Stimulated activated CD4-positive, alpha-beta T cell treated with anti-CD3 and anti-CD28 coated beads, Interleukin-12 subunit alpha, Interleukin-12 subunit beta, amount 100 ng/mL, for 48 hours (primary cell): Measurements from ENCODE around the gene TMEM168.
"Not testable (repeated sequence)": the region's sequence is repeated elsewhere in the genome, so short reads cannot be mapped to it uniquely, and the experiment has no call there.

ENCODE experiments used
- DNase-seq, 3 donors: peaks; one replicate each; pipeline ENCODE4 v3.0.0-alpha.2; 2020; ENCODE audit warnings: low read depth in 2 of 3, low spot score in 1 of 3

The TMEM168 gene

DNA sequence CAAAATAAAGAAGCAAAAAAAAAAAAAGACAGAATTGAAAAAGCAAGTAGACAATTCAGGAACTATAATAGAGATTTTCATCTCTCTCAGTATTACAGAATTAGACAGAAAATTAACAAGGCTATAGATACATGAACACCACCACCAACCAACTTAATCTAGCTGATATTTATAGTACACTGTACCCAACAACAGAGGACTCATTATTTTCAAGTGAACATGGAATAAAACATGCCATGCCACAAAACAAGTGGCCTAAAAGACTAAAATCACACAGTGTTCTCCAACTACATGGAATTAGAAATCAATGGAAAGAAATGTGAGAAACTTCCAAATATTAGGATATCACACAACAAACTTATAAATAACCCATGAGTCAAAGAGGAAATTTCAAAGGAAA, 9.1 kb downstream of the TMEM168 start:
- DNase-seq = no peak

DNA sequence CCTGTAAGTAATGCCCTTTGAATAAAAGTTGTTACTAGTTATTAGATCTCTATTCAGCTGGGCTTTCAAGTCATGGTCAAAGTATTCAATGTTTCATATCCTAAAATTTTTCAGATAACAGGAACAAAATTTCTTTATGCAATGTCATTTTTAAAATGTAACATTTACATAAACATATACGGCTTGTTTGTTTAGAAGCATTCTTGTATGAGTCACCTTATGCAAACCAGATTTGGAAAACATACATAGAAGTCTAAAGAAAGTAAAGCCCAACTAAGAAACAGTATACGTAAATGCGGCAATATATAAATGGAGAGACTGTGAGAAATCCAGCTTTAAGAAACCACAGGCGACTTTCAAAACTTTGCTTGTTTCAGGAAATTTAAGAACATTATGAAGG, 10.5 kb downstream of the TMEM168 start:
- DNase-seq = no peak

DNA sequence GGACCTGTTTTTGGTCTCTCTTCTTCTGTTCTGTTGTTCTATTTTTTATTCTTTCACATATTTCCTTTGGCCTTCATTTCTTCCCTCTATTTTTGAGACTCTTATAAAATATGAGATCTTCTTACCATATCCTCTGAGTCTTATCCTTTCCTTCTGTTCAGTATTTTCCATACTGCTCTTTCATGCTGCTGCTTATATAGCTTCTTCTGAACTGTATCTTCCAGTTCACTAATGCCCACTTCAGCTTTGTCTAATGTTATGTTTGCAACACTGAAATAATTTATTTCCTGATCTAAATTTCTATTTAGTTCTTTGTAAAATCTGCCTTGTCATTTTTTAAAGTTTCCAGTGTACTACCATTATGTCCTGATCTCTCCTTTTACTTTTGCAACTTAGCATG, 12.8 kb downstream of the TMEM168 start:
- DNase-seq = no peak

DNA sequence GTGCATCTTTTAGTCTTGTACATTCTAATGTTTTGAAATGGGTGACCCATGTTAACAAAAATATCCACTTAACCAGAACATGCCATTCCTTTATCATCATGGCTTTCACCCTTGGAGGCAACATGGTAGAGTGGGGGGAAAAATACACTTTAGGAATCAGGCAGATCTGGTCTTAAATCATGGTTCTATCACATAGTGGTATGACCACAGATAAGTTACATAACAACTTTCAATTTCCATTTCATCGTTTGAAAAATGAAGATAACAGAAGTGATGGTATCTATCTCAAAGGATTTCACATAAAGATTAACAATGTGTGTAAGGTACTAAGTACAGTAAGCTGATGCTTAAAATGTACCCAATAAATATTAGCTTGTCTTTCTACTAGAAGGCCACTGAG, 19.0 kb downstream of the TMEM168 start:
- DNase-seq = no peak

DNA sequence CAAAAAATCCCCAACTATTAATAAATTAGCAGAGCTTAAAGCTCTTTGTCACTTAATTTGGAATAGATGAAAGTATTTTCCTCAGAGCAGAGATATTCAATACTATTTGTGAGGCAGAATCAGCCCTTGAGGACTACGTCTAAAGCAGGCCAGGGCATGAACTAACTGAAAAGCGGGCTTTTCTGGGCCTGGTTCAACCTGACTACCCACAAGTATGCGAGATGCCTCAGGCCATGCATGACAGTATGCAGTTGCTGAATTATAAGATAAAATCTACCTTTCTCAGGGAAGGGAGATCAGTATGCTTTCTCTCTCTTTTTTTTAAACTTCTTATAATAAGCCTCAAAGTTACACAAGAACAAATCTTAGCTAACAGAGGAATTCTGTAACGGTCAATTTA, 20.1 kb downstream of the TMEM168 start:
- no peak for DNase-seq

DNA sequence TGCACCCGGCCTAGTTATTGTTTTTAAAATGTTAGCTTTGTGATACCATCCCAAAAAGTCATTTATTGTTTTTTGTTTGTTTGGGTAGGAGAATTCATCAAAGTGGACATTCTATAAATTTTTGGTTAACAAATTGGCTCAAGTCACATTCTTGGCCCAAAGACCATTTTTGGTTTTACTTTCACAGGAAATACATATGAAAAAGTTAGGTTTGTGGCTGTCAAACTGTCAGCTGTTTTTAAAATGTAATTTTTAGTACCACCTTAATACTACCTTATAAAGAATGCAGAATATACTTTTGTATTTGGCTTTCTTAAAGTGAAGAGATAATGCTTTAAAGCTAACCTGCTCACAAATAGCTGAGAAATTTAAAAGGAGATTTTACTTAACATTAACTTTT, 25.1 kb downstream of the TMEM168 start:
- DNase-seq = no peak

DNA sequence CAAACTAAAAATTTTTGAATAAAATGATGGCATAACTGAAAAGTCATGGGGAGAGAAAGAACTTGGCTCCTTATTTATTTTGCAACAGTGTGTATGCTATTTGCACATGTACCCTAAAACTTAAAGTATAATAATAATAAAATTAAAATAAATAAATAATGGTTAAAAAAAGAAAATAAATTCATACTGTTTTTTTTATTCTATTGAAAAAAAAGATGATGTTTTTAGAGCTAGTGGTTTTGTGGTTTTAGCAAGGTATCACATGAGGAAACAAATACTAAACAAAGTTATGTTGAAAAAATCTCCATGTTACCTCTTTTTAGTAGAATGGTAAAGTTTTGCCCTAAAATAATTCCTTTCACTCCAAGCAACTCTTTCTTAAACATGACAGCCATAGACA, 26.2 kb downstream of the TMEM168 start:
- DNase-seq = no peak

DNA sequence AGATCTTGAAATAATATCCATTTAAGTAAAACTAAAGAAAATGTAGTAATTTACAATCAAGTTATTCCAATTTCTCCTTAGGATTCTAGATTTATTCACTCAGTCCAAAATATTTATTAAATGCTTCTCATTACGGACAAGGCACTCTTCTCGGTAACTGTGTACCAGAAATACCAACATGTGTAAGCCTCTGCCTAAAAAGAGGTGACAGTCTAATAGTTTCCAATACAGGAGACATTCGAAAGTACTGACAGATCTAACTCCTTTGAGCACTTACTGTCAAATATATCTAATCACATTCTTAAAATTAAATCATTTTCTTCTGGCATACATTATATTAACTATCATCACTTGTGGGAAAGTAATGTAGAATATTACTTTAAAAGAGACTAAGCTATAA, 26.9 kb downstream of the TMEM168 start:
- no peak for DNase-seq

DNA sequence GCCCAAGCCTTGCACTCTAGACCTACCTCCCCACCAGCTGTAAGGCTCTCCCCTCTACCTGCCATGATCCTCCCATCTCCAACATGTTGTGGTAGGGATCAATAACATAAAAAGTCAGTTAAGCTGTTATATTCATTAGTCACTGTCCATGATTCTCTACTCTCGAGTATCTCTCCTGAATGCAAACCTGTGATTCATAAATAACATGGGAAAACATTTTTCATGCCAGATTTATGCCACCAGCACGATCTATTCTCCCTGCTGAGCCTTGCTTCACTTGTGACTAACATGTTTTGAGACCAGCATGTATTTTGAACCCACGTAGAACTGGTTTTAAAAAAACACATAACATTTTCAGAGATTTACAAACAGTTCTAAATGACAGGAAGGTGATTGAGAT, 30.3 kb downstream of the TMEM168 start:
- DNase-seq = no peak

DNA sequence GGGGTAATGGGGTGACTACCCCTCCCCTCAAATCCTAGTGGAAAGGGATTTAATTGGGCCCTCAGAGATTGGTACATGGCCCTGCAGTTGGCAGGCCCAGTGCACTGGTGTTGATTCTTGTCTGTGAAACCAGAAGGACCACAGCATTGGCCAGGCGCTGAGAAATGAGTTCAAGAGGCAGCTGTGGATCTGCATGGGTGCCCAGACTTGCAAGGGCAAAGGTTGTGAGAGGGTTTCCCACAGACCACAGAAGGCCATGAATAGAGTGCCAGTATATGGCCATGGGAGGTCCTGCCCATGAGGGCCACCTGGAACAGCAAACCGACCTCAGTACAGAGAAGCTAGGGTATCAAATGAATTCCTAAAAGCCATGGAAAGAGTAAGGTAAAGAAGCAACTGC, 32.9 kb downstream of the TMEM168 start:
- no peak for DNase-seq

DNA sequence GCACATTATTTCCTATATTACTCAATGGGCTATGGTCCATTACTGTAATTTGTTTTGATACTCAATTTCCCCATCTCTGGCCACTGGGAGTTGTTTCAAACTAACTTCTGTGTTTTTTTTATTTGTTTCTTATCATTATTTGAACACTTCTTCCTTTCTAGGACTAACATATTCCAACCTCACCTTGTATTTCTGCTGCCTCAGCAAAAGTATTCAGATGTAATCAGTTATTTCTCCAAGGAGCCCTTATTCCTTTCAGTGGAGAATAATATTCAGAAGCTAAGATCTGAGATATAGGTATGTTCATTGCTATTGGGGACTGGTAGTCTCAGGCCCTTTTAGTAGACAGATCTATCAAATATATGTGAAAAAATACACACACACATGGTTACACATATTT, 36.9 kb downstream of the TMEM168 start:
- DNase-seq = no peak

DNA sequence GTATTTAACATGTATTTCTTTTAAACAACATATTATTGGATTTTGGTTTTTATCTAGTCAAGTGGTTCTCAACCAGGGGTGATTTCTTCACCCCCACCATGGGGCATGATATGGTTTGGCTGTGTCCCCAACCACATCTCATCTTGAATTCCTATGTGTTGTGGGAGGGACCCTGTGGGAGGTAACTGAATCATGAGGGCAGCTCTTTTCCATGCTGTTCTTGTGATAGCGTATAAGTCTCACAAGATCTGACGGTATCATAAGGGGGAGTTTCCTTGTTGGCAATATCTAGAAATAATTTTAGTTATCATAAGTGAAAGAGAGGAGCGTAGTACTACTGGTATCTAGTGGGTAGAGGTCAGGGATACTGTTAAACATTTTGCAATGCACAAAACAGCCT, 37.6 kb downstream of the TMEM168 start:
- no peak for DNase-seq

DNA sequence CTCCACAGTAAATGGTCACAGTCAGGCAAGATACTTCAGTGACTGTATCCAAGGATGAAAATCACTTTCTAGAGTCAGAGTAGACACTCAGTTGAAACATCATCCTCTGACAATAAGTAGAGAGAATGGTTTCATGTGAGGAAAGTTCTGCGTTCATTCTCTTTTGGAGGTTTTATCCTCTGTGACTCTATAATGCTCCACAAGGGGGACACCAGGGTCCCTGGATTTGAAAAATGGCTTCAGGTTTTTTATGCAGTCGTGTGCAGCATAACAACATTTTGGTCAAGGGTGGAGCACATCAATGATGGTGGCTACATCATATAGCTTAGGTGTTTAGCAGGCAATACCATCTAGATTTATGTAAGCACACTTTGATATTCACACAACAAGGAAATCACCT, 40.4 kb downstream of the TMEM168 start:
- DNase-seq = no peak

DNA sequence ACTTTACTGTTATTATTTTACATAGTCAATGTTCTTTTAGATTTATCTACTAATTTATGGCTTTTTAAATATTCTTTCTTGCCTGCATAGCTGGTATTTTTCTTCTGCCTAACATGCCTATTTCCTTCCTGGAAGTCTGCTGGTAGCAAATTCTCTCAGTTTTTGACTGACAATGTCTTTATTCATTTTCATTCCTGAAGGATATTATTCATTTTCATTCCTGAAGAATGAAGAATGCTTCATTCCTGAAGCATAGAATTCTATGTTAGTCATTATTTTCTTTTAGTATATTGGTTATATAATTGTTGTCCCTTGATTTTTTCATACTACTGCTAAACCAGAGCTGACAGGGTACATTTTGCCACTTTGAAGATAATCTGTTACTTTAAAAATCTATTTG, 41.8 kb downstream of the TMEM168 start:
- DNase-seq = no peak

DNA sequence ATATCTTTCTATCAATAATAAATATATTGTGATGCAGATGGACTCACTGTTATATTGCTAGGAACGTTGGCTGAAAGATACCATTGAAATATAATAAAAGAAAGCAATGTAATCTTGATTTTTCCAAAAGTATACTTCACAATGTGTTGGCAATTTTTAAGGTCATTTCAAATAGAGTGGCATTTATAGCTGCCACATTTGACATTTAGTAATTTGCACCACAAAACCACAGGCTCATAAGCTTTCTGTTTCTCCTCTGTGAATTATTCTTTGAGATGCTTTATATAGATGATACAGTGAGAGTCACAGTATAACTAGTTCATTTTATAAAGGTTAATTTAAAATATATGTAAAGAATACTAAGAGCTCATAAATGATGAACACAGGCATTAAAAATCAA, 44.6 kb downstream of the TMEM168 start:
- no peak for DNase-seq

DNA sequence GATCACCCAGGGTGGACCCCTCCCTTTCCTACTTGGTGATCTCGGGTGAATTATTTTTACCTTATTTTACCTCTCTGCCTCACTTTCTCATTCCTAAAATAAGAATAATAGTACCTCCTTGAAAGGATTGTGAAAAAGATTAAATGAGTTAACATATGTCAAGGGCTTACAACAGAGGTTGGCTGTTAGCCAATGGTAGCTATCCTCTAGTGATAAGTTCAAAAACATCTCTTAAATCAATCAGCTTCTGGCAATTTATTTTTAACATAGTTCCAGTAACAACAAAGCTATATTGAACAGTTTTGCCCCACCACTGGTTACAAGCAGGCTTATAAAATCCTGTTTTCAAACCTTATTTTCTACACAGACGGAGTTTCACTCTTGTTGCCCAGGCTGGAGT, 45.4 kb downstream of the TMEM168 start:
- DNase-seq = no peak

DNA sequence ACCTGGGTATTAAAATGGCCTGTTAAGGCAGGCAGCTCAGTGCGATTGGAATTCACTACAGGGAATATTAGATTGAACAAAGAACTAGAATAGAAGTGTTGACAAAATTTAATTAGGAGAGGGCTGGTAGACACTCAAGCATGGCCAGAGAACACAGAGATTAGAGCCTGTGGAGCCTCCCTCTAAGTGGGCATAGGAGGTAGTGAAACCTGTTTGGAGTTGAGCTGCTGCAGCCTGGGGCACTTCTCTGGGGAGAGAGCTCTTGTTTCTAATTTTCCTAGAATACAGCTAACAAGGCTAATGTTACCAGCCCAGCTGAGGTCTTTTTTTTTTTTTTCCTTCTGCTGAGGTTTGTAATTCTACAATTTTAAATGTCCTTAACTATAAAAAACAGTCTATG, 46.4 kb downstream of the TMEM168 start:
- no peak for DNase-seq

DNA sequence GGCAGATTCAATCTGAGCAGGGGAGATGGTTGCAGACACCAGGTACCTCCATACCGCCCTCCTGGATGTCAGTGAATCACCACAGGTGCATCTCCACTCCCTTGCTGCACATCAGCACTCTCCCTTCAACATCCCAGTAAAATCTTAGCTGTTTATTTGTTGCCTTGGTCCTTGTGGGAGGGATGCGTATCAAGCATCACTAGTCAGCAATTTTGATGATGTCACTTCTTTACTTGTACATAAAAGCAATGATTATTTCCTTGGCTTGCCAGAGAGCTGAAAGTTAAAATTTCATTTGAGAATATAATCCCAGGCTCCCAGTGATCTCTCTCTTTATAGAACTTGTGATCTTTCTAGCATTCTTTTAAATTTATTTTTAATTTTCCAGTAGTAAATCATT, 49.5 kb downstream of the TMEM168 start:
- no peak for DNase-seq

DNA sequence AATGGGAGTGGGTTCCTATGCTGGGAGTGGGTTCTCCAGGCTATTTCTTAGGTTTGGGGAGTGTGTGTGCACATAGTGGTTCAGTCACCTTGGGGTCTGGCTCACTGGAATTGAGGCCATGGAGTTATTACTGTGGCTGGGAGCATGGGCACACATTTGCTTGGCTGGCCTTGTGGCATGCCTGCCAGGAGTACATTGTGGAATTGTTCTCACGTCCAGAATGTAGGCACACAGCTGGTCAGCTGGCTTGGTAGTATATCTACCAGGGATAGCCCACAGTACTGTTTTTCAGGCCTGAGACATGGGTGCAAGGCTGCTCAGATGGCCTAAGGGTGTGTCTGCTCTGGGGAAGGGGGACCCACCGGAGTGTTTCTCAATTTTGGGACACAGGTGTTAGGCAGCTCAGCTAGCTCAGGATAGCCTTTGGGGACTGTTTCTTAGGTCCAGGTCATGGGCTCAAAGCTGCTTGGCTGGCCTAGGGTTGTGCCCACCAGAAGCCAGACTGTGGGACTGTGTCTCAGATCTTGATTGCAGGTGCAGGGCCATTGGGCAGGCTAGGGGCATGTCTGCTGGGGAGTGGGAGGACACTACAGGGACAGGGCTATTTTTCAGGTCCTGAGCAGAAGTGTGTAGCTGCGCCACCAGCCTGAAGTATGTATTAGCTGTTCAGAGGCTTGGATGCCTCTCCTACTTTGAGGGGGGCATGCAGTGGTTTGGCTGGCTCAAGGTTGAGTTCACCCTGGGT, 50.6 kb downstream of the TMEM168 start:
- no peak for DNase-seq

DNA sequence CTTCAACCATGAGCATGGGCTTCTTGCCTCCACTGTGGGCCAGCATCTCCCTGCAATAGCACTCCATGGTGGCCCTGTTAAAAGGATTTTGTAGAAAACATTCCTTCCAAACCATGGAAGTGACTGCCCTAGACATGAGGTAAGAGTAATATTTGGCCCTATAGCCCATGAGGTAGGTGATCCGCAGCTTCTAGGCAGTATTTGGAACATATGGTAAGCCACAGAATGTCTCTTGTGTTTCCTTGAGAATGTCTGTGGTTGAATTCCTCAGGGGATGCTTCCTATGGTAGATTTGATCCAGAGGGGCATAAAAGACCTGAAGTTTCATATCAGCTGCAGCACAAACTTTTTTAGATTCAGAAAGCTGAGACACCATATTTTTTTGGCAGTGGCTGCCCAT, 54.9 kb downstream of the TMEM168 start:
- no peak for DNase-seq

DNA sequence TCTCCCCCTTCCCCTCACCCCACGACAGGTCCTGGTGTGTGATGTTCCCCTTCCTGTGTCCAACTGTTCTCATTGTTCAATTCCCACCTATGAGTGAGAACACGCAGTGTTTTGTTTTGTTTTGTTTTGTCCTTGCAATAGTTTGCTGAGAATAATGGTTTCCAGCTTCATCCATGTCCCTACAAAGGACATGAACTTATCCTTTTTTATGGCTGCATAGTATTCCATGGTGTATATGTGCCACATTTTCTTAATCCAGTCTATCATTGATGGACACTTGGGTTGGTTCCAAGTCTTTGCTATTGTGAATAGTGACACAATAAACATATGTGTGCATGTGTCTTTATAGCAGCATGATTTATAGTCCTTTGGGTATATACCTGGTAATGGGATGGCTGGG, 58.9 kb downstream of the TMEM168 start:
- not testable (repeated sequence) for DNase-seq

DNA sequence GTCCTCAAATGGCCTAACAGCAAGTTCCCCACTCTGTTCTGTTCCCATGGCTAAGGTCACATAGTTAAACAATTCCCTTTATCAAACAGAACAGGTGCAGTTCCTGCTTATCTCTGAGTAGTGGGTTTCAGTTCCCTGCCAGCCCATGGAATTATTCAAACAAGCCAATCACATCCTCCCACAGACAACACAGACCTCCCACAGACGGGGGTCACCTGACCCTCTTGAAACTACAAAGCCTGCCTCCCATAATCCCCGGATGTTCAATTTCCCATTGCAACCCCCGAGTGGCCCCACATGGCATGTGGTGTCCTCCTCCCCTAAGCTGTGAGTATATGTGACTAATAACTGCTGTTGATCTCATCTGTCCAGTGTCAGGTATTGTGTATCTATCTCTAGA, 64.1 kb downstream of the TMEM168 start:
- no peak for DNase-seq

DNA sequence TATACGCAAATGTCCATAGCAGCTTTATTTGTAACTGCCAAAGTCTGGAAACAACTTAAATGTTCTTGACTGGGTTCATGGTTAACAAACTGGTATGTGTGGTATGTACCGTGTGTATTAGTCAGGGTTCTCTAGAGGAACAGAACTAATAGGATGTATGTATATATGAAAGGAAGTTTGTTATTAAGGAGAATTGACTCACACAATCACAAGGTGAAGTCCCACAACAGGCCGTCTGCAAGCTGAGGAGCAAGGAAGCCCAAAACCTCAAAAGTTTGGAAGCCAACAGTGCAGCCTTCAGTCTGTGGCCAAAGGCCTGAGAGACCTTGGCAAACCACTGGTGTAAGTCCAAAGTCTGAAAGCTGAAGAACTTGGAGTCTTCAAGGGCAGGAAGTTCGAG, 66.8 kb downstream of the TMEM168 start:
- no peak for DNase-seq

DNA sequence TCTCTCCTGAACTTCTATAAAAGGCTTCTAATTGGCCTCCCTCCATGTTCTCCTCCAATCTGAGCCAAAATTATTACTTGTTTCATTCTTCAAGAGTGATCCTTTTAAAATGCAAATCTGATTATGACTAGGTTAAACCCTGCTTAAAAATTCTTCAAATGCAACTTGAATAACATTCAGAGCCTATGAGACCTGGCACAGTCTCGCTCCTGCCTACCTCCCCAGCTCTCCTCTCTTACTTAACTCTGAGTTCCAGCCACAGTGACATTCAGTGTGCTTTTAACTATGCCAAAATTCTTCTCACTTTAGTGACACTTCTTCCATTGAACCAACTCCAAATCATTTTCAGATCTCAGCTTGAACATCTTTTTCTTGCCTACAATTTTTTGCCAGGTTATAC, 68.8 kb downstream of the TMEM168 start:
- DNase-seq = no peak
